ENCODE data around the gene PDE1A.
"Not testable (repeated sequence)": the region's sequence is repeated elsewhere in the genome, so short reads cannot be mapped to it uniquely, and the experiment has no call there.

PDE1A gene

DNA sequence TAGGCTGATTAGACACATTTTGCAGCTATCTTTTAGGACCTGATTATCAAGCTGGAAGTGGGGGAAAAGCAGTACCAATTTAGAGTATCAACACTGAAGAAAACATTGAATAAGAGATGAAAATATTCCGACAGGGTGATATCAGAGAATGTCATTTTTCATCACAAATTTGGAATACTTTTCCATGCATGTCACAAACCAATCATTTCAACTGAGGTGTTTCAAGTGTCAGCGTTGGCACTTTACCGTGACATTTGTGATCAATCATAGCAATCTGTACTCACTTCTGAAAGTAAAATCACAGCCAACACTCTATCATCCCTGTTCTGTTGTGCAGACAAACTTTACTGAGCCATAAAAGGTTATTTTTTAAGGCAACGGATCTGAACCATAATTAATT is 75.4 kb downstream of the PDE1A start:
- no peak for DNase-seq

- DNase-seq: no peak
Measured at GRCh38 chr2:182349268-182349667, 77.6 kb downstream of the PDE1A start.

- no peak for DNase-seq
Measured at GRCh38 chr2:182345384-182345783, 81.5 kb downstream of the PDE1A start.

- no peak for DNase-seq
Measured at GRCh38 chr2:182330451-182331305, 96.2 kb downstream of the PDE1A start.

DNA sequence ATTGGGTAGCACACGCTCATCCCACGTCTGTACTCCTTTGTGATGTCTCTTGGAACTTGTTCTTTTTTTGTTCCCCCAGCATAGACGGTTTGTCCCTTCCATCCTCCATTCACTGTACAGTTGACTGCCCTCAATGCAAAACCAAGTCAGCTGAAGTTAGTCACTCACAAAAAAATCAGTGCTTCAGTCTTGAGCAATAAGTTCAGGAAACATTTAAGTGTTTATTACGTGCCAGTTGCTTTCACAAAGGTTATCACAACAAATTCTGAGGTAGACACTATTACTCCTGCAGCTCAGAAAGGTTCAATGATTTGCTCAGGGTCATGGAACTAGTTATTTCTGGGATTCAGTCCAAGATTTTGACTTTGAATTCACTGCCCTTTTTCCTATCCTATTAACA is 102.2 kb downstream of the PDE1A start:
- no peak for DNase-seq

DNA sequence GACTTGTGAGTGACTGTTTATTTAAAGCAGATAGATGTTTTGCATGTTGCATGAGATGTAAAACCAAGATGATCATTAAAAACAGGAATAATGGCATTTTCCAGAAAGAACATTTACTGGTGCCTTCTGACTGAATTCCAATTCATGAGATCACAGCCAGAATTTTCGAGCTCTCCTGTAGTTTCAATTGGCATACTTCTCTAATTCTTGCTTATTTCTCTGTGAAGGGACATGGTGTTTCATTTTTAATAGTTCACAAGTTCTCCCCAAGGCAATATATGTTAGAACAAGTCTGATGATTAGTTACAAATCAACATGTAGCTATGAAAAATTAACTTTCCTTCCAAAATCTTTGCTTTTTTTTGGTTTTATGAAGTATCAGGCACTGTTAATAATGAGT is 105.7 kb downstream of the PDE1A start:
- no peak for DNase-seq

GRCh38 chr2:182319556-182320505 is 107.0 kb downstream of the PDE1A start:
- DNase-seq: no peak

DNA sequence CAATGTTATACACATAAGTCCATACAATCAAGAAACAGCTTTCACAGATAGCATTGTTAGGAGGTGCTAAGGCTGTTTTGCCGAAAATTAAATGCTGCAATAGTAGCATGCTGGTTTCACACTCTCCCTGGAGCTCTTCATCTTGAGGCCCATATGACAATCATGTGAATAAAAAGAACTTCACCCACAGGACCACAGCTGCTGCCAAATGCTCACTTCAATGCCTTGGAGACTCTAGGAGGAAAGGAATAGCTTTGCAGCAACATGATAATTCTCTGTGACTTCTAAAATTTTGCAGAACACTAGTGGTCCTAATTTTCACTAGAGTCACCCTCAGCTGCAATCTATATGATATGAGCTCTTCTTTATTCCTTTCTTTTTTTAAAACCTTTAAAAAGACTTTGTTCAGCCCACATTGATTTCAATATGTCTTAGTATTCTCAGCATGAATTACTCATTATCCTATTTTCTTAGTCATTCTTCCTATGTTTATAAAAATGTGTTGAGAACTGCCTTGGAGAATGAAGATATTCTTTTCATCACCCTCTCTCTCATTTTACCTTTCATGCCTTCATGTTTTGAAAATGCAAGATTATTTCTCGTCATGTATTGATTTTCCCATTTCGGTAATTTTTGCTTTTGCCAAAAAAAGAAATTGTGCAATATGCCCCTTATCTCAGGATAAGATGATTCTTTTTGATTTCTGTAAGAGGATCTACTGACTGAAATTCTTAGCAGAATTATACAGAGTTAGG is 108.2 kb downstream of the PDE1A start:
- DNase-seq: no peak

DNA sequence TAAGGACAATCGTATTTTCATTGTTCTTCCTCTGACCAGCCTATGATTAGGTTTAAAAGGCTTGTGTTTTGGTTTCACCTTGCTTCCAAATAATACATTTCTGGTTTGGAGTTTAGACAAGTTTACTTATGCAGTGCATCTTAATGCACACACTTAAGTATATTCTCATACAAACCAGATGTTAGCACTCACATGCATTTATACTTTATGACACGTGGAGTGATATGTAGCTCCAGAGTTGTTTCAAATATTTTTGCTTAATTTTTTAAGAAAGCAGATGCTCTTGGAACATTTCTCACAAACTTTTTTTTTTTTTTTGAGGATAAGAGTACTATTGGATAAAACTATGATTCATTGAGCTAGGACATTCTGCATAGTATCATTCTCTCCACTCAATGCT is 109.9 kb downstream of the PDE1A start:
- no peak for DNase-seq

GRCh38 chr2:182302972-182303371 is 123.9 kb downstream of the PDE1A start:
- DNase-seq: no peak

DNA sequence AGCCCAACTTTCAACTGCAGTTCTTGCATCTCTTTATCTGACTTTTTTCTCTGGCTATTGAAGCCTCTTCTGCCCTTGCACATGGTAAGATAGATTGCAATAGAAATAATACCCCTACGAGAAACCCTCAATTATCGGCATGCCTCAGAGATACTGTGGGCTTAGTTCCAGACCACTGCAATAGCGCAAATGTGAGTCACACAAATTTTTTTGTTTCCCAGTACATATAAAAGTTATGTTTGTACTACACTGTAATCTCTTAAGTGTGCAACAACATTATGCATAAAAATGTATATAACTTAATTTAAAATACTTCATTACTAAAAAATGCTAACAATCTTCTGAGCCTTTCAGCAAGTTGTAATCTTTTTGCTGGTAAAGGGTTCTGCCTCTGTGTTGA is 124.7 kb downstream of the PDE1A start:
- DNase-seq: no peak

DNA sequence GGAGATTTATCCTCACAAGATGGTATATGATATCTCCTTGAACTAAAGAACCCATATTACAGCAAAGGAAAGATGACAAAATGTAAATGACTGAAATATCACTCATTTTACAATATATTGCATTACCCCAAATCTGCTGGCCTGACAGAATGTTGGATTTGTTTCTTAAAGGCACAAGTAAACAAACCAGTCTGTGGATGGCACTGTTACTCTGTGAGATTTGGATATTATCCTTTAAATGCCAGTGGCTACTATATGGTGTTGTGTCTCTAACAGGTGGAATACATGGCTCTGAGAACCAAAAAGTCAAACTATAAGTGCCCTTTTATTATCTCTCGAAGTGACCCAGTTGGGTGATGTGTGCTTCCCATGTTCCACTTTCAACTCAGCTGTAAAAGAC is 125.7 kb downstream of the PDE1A start:
- DNase-seq: no peak

- DNase-seq: no peak
Measured at GRCh38 chr2:182300608-182301007, 126.2 kb downstream of the PDE1A start.

- DNase-seq: no peak
Measured at GRCh38 chr2:182299632-182300031, 127.2 kb downstream of the PDE1A start.

DNA sequence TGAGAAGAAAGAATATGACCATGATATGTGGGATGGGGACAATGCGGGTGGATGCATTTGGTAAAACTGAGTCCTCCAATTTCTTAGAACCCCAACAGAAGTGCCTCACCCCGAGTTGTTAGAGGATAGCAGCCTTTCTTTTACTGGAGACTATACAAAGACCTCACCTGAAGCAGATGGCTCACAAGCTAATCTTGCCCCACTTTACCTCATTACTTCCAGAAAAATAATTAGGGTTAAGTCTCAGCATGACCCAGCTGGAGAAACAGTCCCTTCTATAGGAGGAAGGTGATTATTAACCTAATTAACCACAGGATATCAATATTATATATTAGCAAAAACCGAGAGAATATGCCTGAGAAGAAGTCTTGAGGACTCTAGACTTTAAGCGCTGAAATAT is 128.4 kb downstream of the PDE1A start:
- DNase-seq: no peak

- DNase-seq: no peak
Measured at GRCh38 chr2:182291296-182291695, 135.5 kb downstream of the PDE1A start.

GRCh38 chr2:182283512-182283911 is 143.3 kb downstream of the PDE1A start:
- DNase-seq: no peak

- no peak for DNase-seq
Measured at GRCh38 chr2:182281276-182281675, 145.6 kb downstream of the PDE1A start.

DNA sequence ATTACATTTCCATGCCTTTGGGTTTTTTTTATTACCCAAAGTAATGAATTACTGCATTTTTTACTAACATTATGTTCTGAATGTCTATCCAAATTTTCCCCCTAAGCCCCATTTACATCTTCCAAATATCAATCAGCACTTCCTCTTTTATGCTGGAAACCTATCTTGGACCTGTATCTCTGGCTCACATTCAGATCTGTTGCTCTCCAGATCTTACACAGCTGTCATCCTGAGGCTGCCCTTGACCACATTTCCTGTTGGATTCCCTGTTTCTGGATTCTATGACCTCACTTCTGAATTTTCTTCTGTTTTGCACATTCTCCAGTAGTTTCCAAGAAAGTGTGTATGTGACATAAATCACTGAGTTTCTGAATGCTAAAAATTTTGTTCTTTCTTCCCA is 146.7 kb downstream of the PDE1A start:
- DNase-seq: no peak

- DNase-seq: not testable (repeated sequence)
Measured at GRCh38 chr2:182276662-182277061, 150.2 kb downstream of the PDE1A start.

DNA sequence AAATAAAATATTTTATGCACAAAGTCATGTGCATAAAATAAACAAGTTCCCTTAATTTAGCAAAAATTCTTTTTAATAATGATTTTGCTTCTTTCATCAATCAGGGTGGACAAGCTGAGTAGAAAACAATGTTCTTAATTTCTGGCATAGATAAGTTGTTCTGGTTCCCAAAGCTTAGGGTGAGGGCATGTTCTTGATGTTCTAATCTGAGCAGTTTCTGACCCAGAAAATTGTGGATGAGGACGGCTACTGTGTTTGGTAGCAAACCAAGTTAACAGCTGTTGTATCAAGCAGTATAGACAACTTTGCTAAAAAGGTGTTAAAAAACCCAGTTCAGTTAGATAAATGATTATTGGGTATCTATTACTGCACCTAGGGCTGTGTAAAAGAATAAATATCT is 158.9 kb downstream of the PDE1A start:
- DNase-seq: no peak

- no peak for DNase-seq
Measured at GRCh38 chr2:182266909-182267308, 159.9 kb downstream of the PDE1A start.

DNA sequence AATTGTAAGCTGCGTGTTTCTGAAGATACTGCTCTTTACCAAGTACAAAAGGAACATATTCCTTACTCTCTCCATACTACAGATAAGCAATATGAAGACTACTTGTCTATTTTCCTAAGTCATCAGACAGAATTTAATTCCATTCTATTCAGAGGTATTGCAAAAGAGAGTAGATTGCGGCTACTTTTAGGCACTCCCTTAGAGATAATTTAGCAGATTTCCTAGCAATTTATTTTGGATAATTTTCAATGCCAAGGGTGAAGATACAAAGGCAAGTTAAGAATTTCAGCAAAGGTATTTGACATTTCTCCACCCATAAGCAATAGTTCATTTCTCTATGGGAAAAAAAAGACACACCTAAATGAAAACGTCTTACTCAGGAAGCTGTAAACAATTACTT is 161.1 kb downstream of the PDE1A start:
- DNase-seq: no peak
